ENCODE results near the gene MPV17.
A peak's percentile ranks its signal among the peaks of the same experiment; 100 is the strongest.
"Not testable (repeated sequence)": the region's sequence is repeated elsewhere in the genome, so short reads cannot be mapped to it uniquely, and the experiment has no call there.

The MPV17 gene

GRCh38 chr2:27322766-27323595 lies at the start of gene MPV17:
MPV17 (minus strand) TSS chr2:27323097; CDS start chr2:27322517, 580 bp downstream.
- DNase-seq = peak; percentile 88

GRCh38 chr2:27370816-27371620 lies 48.1 kb upstream of the MPV17 start:
- DNase-seq = peak; percentile 52

GRCh38 chr2:27370026-27370815 lies 47.3 kb upstream of the MPV17 start, which contains the start of the genes EIF2B4 and SNX17:
EIF2B4 (minus strand) TSS chr2:27370338; CDS start chr2:27370314, 24 bp downstream.
SNX17 (plus strand) TSS chr2:27370616; CDS start chr2:27370744, 128 bp downstream.
- peak; percentile 100 for DNase-seq

GRCh38 chr2:27369471-27370025 lies 46.7 kb upstream of the MPV17 start:
- no peak for DNase-seq

GRCh38 chr2:27363933-27364332 lies 41.0 kb upstream of the MPV17 start:
- no peak for DNase-seq

GRCh38 chr2:27362678-27363420 lies 40.0 kb upstream of the MPV17 start:
- DNase-seq = no peak

- peak; percentile 94 for DNase-seq
These were observed 33.7 kb upstream of the MPV17 start, which contains the start of gene GTF3C2 for GRCh38 chr2:27356382-27357181. GTF3C2 (minus strand) TSS chr2:27356764; CDS start chr2:27343554, 13,210 bp downstream.

- no peak for DNase-seq
These were observed 33.1 kb upstream of the MPV17 start for GRCh38 chr2:27356056-27356381.

- no peak for DNase-seq
These were observed 31.7 kb upstream of the MPV17 start for GRCh38 chr2:27354597-27354927.

- no peak for DNase-seq
These were observed 31.1 kb upstream of the MPV17 start for GRCh38 chr2:27353762-27354596.

GRCh38 chr2:27353386-27353761 lies 30.5 kb upstream of the MPV17 start:
- not testable (repeated sequence) for DNase-seq

GRCh38 chr2:27351802-27352598 lies 29.1 kb upstream of the MPV17 start:
- peak; percentile 19 for DNase-seq

GRCh38 chr2:27350106-27350693 lies 27.3 kb upstream of the MPV17 start:
- no peak for DNase-seq

GRCh38 chr2:27347641-27348040 lies 24.7 kb upstream of the MPV17 start:
- no peak for DNase-seq

- no peak for DNase-seq
These were observed 13.3 kb upstream of the MPV17 start for GRCh38 chr2:27336173-27336572.

- DNase-seq = no peak
These were observed 12.4 kb upstream of the MPV17 start for GRCh38 chr2:27335311-27335710.

- no peak for DNase-seq
These were observed 1.8 kb upstream of the MPV17 start for GRCh38 chr2:27324720-27325119.

GRCh38 chr2:27323596-27324285 lies 844 bp upstream of the MPV17 start:
- no peak for DNase-seq
